Brain microvascular endothelial cell (primary cell): ENCODE results near the gene LRRC10.

ENCODE experiments used
- DNase-seq: peaks from one replicate; pipeline ENCODE4 v3.0.0-alpha.2; 2020
- H3K27ac ChIP-seq: fragments of 250-450 bp; sonication (Bioruptor Pico); 2 replicates; pipeline ENCODE4 v1.5.1; 2020; ENCODE audit warnings: mild to moderate bottlenecking, moderate library complexity
- H3K27me3 ChIP-seq: fragments of 250-450 bp; sonication (Bioruptor Pico); replicated peaks from 2 replicates; pipeline ENCODE4 v1.5.1; 2020; ENCODE audit warnings: mild to moderate bottlenecking
- H3K36me3 ChIP-seq: fragments of 250-450 bp; sonication (Bioruptor Pico); replicated peaks from 2 replicates; pipeline ENCODE4 v1.5.1; 2020; ENCODE audit warnings: mild to moderate bottlenecking
- H3K4me3 ChIP-seq: 2 replicates; pipeline ENCODE4 v1.5.1; 2011; ENCODE audit warnings: low read depth, mild to moderate bottlenecking, control low read depth, low read length, moderate library complexity
- CTCF ChIP-seq: IDR thresholded peaks from 2 replicates; pipeline ENCODE4 v1.5.1; 2011; ENCODE audit warnings: low read depth, mild to moderate bottlenecking, moderate library complexity, low read length, control low read depth, inconsistent platforms; ENCODE audit errors: missing control alignments
- in situ Hi-C: cut with HindIII; loops from 2 replicates; pipeline ENCODE4 v1.10.0; 2017; ENCODE audit warnings: low sequenced_read_pairs, low pct_ligation_motif_present

LRRC10 gene

GRCh38 chr12:69575346-69575745, 35.4 kb downstream of the LRRC10 start:
- DNase-seq = no peak
- Histone ChIP-seq H3K27me3 (no peaks in the 10 kb centered on the region), H3K36me3 (peaks cover 21% of the 10 kb centered on the region), H3K4me3 (no peak overlapping the region), H3K27ac (no peak overlapping the region)
- in situ Hi-C loops = no loop called here
- no peak for TF ChIP-seq CTCF

- in situ Hi-C loops = no loop called here
- peak; percentile 64 for DNase-seq
- TF ChIP-seq CTCF = peak; percentile 87
- H3K27ac ChIP-seq = no peak overlapping the region
- H3K4me3 ChIP-seq = no peak overlapping the region
- peaks cover 38% of the 10 kb centered on the region for H3K36me3 ChIP-seq
- no peaks in the 10 kb centered on the region for H3K27me3 ChIP-seq
Observed at GRCh38 chr12:69570545-69571399, 39.9 kb downstream of the LRRC10 start.

- H3K36me3 ChIP-seq = peaks cover 36% of the 10 kb centered on the region
- DNase-seq = no peak
- in situ Hi-C loops = no loop called here
- H3K27me3 ChIP-seq = no peaks in the 10 kb centered on the region
- H3K27ac ChIP-seq = no peak overlapping the region
- no peak overlapping the region for H3K4me3 ChIP-seq
- TF ChIP-seq CTCF = no peak
Observed at GRCh38 chr12:69570000-69570516, 40.6 kb downstream of the LRRC10 start.

DNA sequence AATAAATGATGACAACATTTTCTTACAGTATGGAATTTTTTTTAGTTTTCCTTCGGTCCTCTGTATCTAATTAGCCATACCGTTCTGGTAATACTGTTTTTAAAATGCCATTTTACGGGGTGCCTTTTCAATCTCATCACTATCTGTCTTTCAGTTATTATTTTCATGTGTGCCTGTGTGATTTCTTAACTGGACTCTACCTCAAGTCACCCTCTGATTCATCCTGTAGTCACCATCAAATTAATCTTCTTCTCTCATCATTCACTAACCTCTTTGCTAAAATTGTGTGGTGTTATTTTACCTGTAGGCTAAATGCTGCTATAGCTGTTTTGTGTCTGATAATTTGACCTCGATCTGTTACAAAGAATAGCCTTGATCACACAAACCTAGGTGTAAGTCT, 41.5 kb downstream of the LRRC10 start:
- H3K27ac ChIP-seq = no peak overlapping the region
- no peaks in the 10 kb centered on the region for H3K27me3 ChIP-seq
- in situ Hi-C loops = no loop called here
- no peak for TF ChIP-seq CTCF
- H3K4me3 ChIP-seq = no peak overlapping the region
- DNase-seq = no peak
- H3K36me3 ChIP-seq = peaks cover 32% of the 10 kb centered on the region

GRCh38 chr12:69566603-69567002, 44.1 kb downstream of the LRRC10 start:
- in situ Hi-C loops = no loop called here
- no peaks in the 10 kb centered on the region for H3K27me3 ChIP-seq
- TF ChIP-seq CTCF = peak; percentile 18
- DNase-seq = no peak
- no peak overlapping the region for H3K27ac ChIP-seq
- no peak overlapping the region for H3K4me3 ChIP-seq
- peaks cover 20% of the 10 kb centered on the region for H3K36me3 ChIP-seq
